HCT116 (cell line): ENCODE data around the gene MTG2. TPM values are rescaled to one million over a fixed set of nuclear protein-coding genes. Genes with fewer than 3 reads are reported as not detected.

ENCODE experiments used
- ATAC-seq: fragments of 200-7000 bp; cut with Tn5 transposase; 2 replicates; pipeline ENCODE4 v1.9.1; 2020; ENCODE audit warnings: mild to moderate bottlenecking, moderate library complexity
- BruUV-seq: library from RNA; stranded (reverse); fragments of 400-500 nt; replicated peaks from 2 replicates; lab custom pipeline; 2021; lab: Mats Ljungman, UMichigan
- CTCF ChIA-PET: fragments of 300-600 bp; sonication (Branson Sonifier 250); formaldehyde crosslinking; loops from one replicate; lab custom pipeline; 2021; ENCODE audit warnings: antibody characterized with exemption; lab: Charles Lee
- POLR2A ChIA-PET: fragments of 300-600, 350-600 bp; sonication (Branson Sonifier 250); formaldehyde crosslinking; loops from one replicate; lab custom pipeline; 2021; ENCODE audit warnings: antibody characterized with exemption; lab: Charles Lee
- RAD21 ChIA-PET, 2 experiments: fragments of 300-600 bp; sonication (Branson Sonifier 250); formaldehyde crosslinking; loops; one replicate each; lab custom pipeline; 2023; ENCODE audit warnings: low total read pairs in 2 of 2; ENCODE audit not compliant: uncharacterized antibody in 2 of 2, unreplicated experiment in 2 of 2, low non-redundant PET in 1 of 2; lab: Charles Lee
- DNase-seq: peaks from one replicate; pipeline ENCODE4 v3.0.0-alpha.2; 2010; ENCODE audit warnings: low read depth, low spot score
- H2AFZ ChIP-seq: fragments of 200-600 bp; shearing (Covaris generic), sonication (generic); 2 replicates; pipeline ENCODE4 v1.6.1; 2017; ENCODE audit warnings: low read depth, mixed run types, mixed read lengths, antibody characterized with exemption, low read length; ENCODE audit not compliant: poor library complexity, severe bottlenecking
- H3K27ac ChIP-seq: 2 replicates; pipeline ENCODE4 v1.5.1; 2012; ENCODE audit warnings: low read depth, low read length
- H3K27me3 ChIP-seq: fragments of 200-600 bp; sonication (generic); 2 replicates; pipeline ENCODE4 v1.6.1; 2016; ENCODE audit warnings: mixed run types, low read length, mixed read lengths; ENCODE audit not compliant: insufficient read depth
- H3K36me3 ChIP-seq, 2 experiments: fragments of 200-500 bp in 1 of 2; fragments of 200-600 bp in 1 of 2; sonication (Bioruptor generic) in 1 of 2; sonication (generic) in 1 of 2; 2 replicates each; pipeline versions ENCODE4 v1.5.1 to v1.6.1; 2014 to 2016; ENCODE audit warnings: low read length in 2 of 2, inconsistent platforms in 1 of 2, mixed read lengths in 1 of 2, mixed run types in 1 of 2; ENCODE audit not compliant: insufficient read depth in 2 of 2, control insufficient read depth in 1 of 2
- H3K4me1 ChIP-seq, 2 experiments: fragments of 200-600 bp in 1 of 2; sonication (generic) in 1 of 2; 2 replicates each; pipeline versions ENCODE4 v1.5.1 to v1.6.1; 2012 to 2017; ENCODE audit warnings: low read length in 2 of 2, inconsistent platforms in 1 of 2, mild to moderate bottlenecking in 1 of 2, mixed read lengths in 1 of 2, mixed run types in 1 of 2, moderate library complexity in 1 of 2; ENCODE audit not compliant: insufficient read depth in 2 of 2, control insufficient read depth in 1 of 2
- H3K4me2 ChIP-seq: fragments of 200-600 bp; sonication (generic); 2 replicates; pipeline ENCODE4 v1.6.1; 2017; ENCODE audit warnings: mixed run types, low read length, mixed read lengths
- H3K4me3 ChIP-seq, 2 experiments: fragments of 200-600 bp in 1 of 2; sonication (generic) in 1 of 2; replicated peaks in 1 of 2; 2 replicates each; pipeline ENCODE4 v1.5.1; 2011 to 2016; ENCODE audit warnings: low read length in 2 of 2, control low read depth in 1 of 2, low read depth in 1 of 2, mild to moderate bottlenecking in 1 of 2, mixed read lengths in 1 of 2, mixed run types in 1 of 2
- H3K79me2 ChIP-seq: fragments of 200-600 bp; sonication (generic); 2 replicates; pipeline ENCODE4 v1.6.1; 2017; ENCODE audit warnings: mild to moderate bottlenecking, mixed run types, low read length, moderate library complexity, mixed read lengths; ENCODE audit not compliant: insufficient read depth
- H3K9ac ChIP-seq: fragments of 200-600 bp; sonication (generic); 2 replicates; pipeline ENCODE4 v1.6.1; 2016; ENCODE audit warnings: low read length, mixed read lengths
- H3K9me2 ChIP-seq: fragments of 200-600 bp; sonication (generic), shearing (Covaris generic); 2 replicates; pipeline ENCODE4 v1.6.1; 2017; ENCODE audit warnings: mixed run types, mild to moderate bottlenecking, moderate library complexity; ENCODE audit not compliant: insufficient read depth
- H3K9me3 ChIP-seq, 2 experiments: fragments of 200-500 bp in 1 of 2; fragments of 200-600 bp in 1 of 2; sonication (Bioruptor generic) in 1 of 2; sonication (generic) in 1 of 2; 2 replicates each; pipeline ENCODE4 v1.6.1; 2014 to 2017; ENCODE audit warnings: low read length in 2 of 2, mixed read lengths in 2 of 2, inconsistent platforms in 1 of 2, low read depth in 1 of 2, mild to moderate bottlenecking in 1 of 2, mixed run types in 1 of 2, moderate library complexity in 1 of 2; ENCODE audit not compliant: control insufficient read depth in 1 of 2, insufficient read depth in 1 of 2
- H4K20me1 ChIP-seq: fragments of 200-600 bp; sonication (generic), shearing (Covaris generic); 2 replicates; pipeline ENCODE4 v1.6.1; 2017; ENCODE audit warnings: mixed run types, mild to moderate bottlenecking, moderate library complexity; ENCODE audit not compliant: insufficient read depth
- CBX3 ChIP-seq: IDR thresholded peaks from 2 replicates; pipeline ENCODE4 v1.6.1; 2012; ENCODE audit warnings: low read depth
- EZH2 ChIP-seq: fragments of 200-600 bp; sonication (generic); IDR thresholded peaks from 2 replicates; pipeline ENCODE4 v1.6.1; 2017; ENCODE audit warnings: antibody characterized with exemption, mixed run types
- JUND ChIP-seq: IDR thresholded peaks from 2 replicates; pipeline ENCODE4 v1.6.1; 2012
- POLR2AphosphoS5 ChIP-seq: IDR thresholded peaks from 2 replicates; pipeline ENCODE4 v1.6.1; 2011; ENCODE audit warnings: mild to moderate bottlenecking, low read depth, low read length, moderate library complexity
- RAD21 ChIP-seq: IDR thresholded peaks from 2 replicates; pipeline ENCODE4 v1.6.1; 2012; ENCODE audit warnings: low read depth, mild to moderate bottlenecking
- ZFX ChIP-seq: fragments of 450-650 bp; IDR thresholded peaks from 2 replicates; pipeline ENCODE4 v1.6.1; 2017
- intact Hi-C: fragments of 100-400 bp; cut with micrococcal nuclease; formaldehyde crosslinking; loops from 2 replicates; pipeline ENCODE4 v1.10.0; 2022
- total RNA-seq: library from RNA; stranded (reverse); gene quantifications from one replicate; pipeline ENCODE4 v1.2.1, GENCODE V29; 2021; ENCODE audit not compliant: unreplicated experiment
- TF ChIP-seq, protein P1 (sequence below), 3 experiments: fragments of 200-600 bp in 1 of 3; sonication (generic) in 1 of 3; IDR thresholded peaks in 2 of 3; conservative IDR thresholded peaks in 1 of 3; 2 replicates each; pipeline ENCODE4 v1.5.1; 2012 to 2017; ENCODE audit warnings: low read depth in 2 of 3, low read length in 2 of 3, antibody characterized with exemption in 1 of 3, borderline replicate concordance in 1 of 3, control low read depth in 1 of 3, mild to moderate bottlenecking in 1 of 3, mixed read lengths in 1 of 3, mixed run types in 1 of 3, moderate library complexity in 1 of 3; ENCODE audit not compliant: insufficient read depth in 1 of 3
- TF ChIP-seq, protein P2 (sequence below): IDR thresholded peaks from 2 replicates; pipeline ENCODE4 v1.6.1; 2012
- TF ChIP-seq, protein P3 (sequence below): IDR thresholded peaks from 2 replicates; pipeline ENCODE4 v1.6.1; 2012
- TF ChIP-seq, protein P4 (sequence below): IDR thresholded peaks from 2 replicates; pipeline ENCODE4 v1.6.1; 2012; ENCODE audit warnings: low read depth

MTG2 gene
- total RNA-seq, 1 experiment from 2014 or later, result 43.3 TPM

DNA sequence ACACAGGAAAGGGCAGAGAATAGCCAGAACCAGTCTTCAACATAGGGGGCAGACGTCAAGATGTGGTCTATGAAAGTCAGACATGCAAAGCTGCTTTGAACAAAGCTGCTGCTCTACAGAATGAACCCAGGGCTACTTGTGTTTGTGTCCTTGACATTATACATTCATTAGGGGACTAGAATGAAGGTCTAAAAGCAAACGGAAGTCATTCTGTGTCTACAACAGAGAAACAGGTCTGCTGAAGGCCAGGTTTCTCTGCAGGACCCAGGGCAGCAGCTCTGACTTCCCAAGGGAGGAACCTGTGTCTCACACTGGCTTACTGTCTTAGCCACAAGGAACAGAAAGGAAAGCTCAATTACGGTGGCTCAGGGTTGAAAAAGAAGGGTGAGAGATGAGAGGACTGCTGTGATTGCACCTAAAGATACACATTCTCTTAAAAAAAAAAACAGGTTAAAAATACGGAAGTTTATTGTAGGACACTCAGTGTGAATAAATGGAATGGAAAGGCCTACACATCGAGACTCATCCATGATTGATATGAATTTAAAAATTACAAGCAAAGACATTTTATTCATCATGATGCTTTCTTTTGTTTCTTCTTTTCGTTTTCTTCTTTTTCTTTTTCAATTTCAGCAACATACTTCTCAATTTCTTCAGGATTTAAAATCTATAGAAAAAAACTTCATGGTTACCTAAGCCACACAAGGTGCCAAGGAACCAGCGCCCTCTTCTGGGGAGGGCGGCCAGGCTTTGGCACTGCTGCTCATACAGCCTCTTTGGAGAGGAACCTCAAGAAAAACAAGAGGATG is 46.3 kb upstream of the MTG2 start:
- TF ChIP-seq JUND (no peak), RAD21 (peak; percentile 78), CBX3 (no peak), POLR2AphosphoS5 (peak; percentile 12; the same call in 1 of the 2 replicates), EZH2 (no peak), ZFX (no peak)
- TF ChIP-seq, protein P1, sequence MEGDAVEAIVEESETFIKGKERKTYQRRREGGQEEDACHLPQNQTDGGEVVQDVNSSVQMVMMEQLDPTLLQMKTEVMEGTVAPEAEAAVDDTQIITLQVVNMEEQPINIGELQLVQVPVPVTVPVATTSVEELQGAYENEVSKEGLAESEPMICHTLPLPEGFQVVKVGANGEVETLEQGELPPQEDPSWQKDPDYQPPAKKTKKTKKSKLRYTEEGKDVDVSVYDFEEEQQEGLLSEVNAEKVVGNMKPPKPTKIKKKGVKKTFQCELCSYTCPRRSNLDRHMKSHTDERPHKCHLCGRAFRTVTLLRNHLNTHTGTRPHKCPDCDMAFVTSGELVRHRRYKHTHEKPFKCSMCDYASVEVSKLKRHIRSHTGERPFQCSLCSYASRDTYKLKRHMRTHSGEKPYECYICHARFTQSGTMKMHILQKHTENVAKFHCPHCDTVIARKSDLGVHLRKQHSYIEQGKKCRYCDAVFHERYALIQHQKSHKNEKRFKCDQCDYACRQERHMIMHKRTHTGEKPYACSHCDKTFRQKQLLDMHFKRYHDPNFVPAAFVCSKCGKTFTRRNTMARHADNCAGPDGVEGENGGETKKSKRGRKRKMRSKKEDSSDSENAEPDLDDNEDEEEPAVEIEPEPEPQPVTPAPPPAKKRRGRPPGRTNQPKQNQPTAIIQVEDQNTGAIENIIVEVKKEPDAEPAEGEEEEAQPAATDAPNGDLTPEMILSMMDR (IDR thresholded peaks at IDR 0.05 in 2 of 3, conservative IDR thresholded peaks at IDR 0.05 in 1 of 3; ENCODE audit: borderline replicate concordance in 1 of 3, insufficient read depth in 1 of 3, low read depth in 2 of 3, low read length in 2 of 3), result peak; percentile 82 to 96 (median 95)
- TF ChIP-seq, protein P2, sequence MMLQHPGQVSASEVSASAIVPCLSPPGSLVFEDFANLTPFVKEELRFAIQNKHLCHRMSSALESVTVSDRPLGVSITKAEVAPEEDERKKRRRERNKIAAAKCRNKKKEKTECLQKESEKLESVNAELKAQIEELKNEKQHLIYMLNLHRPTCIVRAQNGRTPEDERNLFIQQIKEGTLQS, result no peak
- TF ChIP-seq, protein P3, sequence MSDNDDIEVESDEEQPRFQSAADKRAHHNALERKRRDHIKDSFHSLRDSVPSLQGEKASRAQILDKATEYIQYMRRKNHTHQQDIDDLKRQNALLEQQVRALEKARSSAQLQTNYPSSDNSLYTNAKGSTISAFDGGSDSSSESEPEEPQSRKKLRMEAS, result no peak
- TF ChIP-seq, protein P4, sequence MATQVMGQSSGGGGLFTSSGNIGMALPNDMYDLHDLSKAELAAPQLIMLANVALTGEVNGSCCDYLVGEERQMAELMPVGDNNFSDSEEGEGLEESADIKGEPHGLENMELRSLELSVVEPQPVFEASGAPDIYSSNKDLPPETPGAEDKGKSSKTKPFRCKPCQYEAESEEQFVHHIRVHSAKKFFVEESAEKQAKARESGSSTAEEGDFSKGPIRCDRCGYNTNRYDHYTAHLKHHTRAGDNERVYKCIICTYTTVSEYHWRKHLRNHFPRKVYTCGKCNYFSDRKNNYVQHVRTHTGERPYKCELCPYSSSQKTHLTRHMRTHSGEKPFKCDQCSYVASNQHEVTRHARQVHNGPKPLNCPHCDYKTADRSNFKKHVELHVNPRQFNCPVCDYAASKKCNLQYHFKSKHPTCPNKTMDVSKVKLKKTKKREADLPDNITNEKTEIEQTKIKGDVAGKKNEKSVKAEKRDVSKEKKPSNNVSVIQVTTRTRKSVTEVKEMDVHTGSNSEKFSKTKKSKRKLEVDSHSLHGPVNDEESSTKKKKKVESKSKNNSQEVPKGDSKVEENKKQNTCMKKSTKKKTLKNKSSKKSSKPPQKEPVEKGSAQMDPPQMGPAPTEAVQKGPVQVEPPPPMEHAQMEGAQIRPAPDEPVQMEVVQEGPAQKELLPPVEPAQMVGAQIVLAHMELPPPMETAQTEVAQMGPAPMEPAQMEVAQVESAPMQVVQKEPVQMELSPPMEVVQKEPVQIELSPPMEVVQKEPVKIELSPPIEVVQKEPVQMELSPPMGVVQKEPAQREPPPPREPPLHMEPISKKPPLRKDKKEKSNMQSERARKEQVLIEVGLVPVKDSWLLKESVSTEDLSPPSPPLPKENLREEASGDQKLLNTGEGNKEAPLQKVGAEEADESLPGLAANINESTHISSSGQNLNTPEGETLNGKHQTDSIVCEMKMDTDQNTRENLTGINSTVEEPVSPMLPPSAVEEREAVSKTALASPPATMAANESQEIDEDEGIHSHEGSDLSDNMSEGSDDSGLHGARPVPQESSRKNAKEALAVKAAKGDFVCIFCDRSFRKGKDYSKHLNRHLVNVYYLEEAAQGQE, result no peak
- peaks cover 3 to 4% of the 10 kb centered on the region in 2 experiments for H3K4me1 ChIP-seq
- ChIA-PET CTCF (interaction anchor here (0.7 to 1.5 kb wide), 4 partner anchors 10 to 657 kb away, joined by 3 to 24 read pairs (median 4); no protein-coding TSS in a partner anchor), POLR2A (interaction anchor here (1.9 to 2.0 kb wide), 2 partner anchors 14 to 126 kb away, joined by 5 to 10 read pairs; partner anchors contain the start of gene LSM14B), RAD21 (no interaction called here)
- H2AFZ ChIP-seq, result no peak overlapping the region
- no peak overlapping the region for H3K9ac ChIP-seq
- no peak overlapping the region for H3K4me2 ChIP-seq
- H3K27ac ChIP-seq, result no peak overlapping the region; the same call in 1 of the 2 replicates
- no peak overlapping the region for H3K4me3 ChIP-seq
- H3K9me2 ChIP-seq, result no peaks in the 10 kb centered on the region
- H3K36me3 ChIP-seq, result peaks cover 49 to 67% of the 10 kb centered on the region in 2 experiments
- H3K79me2 ChIP-seq, result peaks cover 48% of the 10 kb centered on the region
- intact Hi-C loops, result loop anchor here (1.0 kb wide), 1 partner anchor 125 kb away; no protein-coding TSS in a partner anchor
- ATAC-seq (peak; percentile 79), DNase-seq (peak; percentile 44)
- no peaks in the 10 kb centered on the region for H3K27me3 ChIP-seq
- H4K20me1 ChIP-seq, result peaks cover 15% of the 10 kb centered on the region; the same call in 1 of the 2 replicates
- no peaks in the 10 kb centered on the region for H3K9me3 ChIP-seq
- no TSS peak for BruUV-seq
